ENCODE data around the gene MFRP. TPM values are rescaled to one million over a fixed set of nuclear protein-coding genes. Genes with fewer than 3 reads are reported as not detected.
A peak's percentile ranks its signal among the peaks of the same experiment; 100 is the strongest.
"Not testable (repeated sequence)": the region's sequence is repeated elsewhere in the genome, so short reads cannot be mapped to it uniquely, and the experiment has no call there.

Gene MFRP
- not detected for polyA plus RNA-seq (ENCODE audit: insufficient read length in 4 of 4)

- DNase-seq (ENCODE audit: low read depth in 4 of 4, low spot score in 2 of 4), result no peak
Measured at GRCh38 chr11:119346605-119347004, at the start of gene MFRP. Gene MFRP (minus strand): TSS chr11:119346705. CDS start chr11:119346513, 192 bp downstream.

- DNase-seq (ENCODE audit: low read depth in 4 of 4, low spot score in 2 of 4), result no peak
Measured at GRCh38 chr11:119391275-119391674, 44.8 kb upstream of the MFRP start.

- DNase-seq (ENCODE audit: low read depth in 4 of 4, low spot score in 2 of 4), result no peak
Measured at GRCh38 chr11:119389611-119390254, 43.2 kb upstream of the MFRP start.

- no peak for DNase-seq (ENCODE audit: low read depth in 4 of 4, low spot score in 2 of 4)
Measured at GRCh38 chr11:119388103-119388502, 41.6 kb upstream of the MFRP start.

GRCh38 chr11:119384332-119384731, 37.8 kb upstream of the MFRP start:
- no peak for DNase-seq (ENCODE audit: low read depth in 4 of 4, low spot score in 2 of 4)

GRCh38 chr11:119382513-119382912, 36.0 kb upstream of the MFRP start:
- DNase-seq (ENCODE audit: low read depth in 4 of 4, low spot score in 2 of 4), result not testable (repeated sequence)

- DNase-seq (ENCODE audit: low read depth in 4 of 4, low spot score in 2 of 4), result no peak
Measured at GRCh38 chr11:119382101-119382500, 35.6 kb upstream of the MFRP start.

GRCh38 chr11:119381181-119381988, 34.9 kb upstream of the MFRP start, which contains the start of gene USP2:
Gene USP2 (minus strand): TSS chr11:119381690. CDS start chr11:119373480, 8,210 bp downstream.
- DNase-seq (ENCODE audit: low read depth in 4 of 4, low spot score in 2 of 4), result peak; percentile 69 to 92 (median 88)

GRCh38 chr11:119380827-119381180, 34.3 kb upstream of the MFRP start:
- no peak for DNase-seq (ENCODE audit: low read depth in 4 of 4, low spot score in 2 of 4)

- DNase-seq (ENCODE audit: low read depth in 4 of 4, low spot score in 2 of 4), result no peak
Measured at GRCh38 chr11:119380160-119380826, 33.8 kb upstream of the MFRP start.

- no peak for DNase-seq (ENCODE audit: low read depth in 4 of 4, low spot score in 2 of 4)
Measured at GRCh38 chr11:119378851-119379465, 32.5 kb upstream of the MFRP start.

- no peak for DNase-seq (ENCODE audit: low read depth in 4 of 4, low spot score in 2 of 4)
Measured at GRCh38 chr11:119377961-119378667, 31.6 kb upstream of the MFRP start.

GRCh38 chr11:119377112-119377901, 30.8 kb upstream of the MFRP start:
- no peak for DNase-seq (ENCODE audit: low read depth in 4 of 4, low spot score in 2 of 4)

- DNase-seq (ENCODE audit: low read depth in 4 of 4, low spot score in 2 of 4), result no peak
Measured at GRCh38 chr11:119376197-119376847, 29.8 kb upstream of the MFRP start.

- DNase-seq (ENCODE audit: low read depth in 4 of 4, low spot score in 2 of 4), result no peak
Measured at GRCh38 chr11:119375337-119376196, 29.1 kb upstream of the MFRP start.

- DNase-seq (ENCODE audit: low read depth in 4 of 4, low spot score in 2 of 4), result no peak
Measured at GRCh38 chr11:119374632-119375336, 28.3 kb upstream of the MFRP start.

GRCh38 chr11:119373921-119374631, 27.6 kb upstream of the MFRP start:
- peak in 1 of 4 donors; percentile 79 for DNase-seq (ENCODE audit: low read depth in 4 of 4, low spot score in 2 of 4)

All from left renal cortex interstitium (tissue), 4 donors.